Measurements from ENCODE around the gene HS3ST3A1. TPM values are rescaled to one million over a fixed set of nuclear protein-coding genes. Genes with fewer than 3 reads are reported as not detected.

Gene HS3ST3A1
- total and polyA plus RNA-seq, 2 of the 8 experiments (the other 6 are each of a cell fraction or from before 2014, with no cell fraction given), result 5.4 to 5.7 TPM

DNA sequence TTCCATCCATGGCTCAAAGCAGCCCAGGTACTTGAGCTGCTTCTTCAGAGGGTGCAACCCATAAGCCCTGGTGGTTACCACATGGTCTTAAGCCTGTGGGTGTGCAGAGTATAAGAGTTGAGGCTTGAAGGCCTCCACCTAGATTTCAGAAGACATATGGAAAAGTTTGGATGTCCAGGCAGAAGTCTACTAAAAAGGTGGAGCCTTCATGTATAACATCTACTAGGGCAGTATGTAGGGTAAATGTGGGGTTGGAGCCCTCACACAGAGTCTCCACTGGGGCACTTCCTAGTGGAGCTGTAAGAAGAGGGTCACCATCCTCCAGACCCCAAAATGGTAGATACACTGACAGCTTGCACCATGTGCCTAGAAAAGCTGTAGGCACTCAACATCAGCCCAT is 120.9 kb downstream of the HS3ST3A1 start (continued):
- TF ChIP-seq, protein P1, sequence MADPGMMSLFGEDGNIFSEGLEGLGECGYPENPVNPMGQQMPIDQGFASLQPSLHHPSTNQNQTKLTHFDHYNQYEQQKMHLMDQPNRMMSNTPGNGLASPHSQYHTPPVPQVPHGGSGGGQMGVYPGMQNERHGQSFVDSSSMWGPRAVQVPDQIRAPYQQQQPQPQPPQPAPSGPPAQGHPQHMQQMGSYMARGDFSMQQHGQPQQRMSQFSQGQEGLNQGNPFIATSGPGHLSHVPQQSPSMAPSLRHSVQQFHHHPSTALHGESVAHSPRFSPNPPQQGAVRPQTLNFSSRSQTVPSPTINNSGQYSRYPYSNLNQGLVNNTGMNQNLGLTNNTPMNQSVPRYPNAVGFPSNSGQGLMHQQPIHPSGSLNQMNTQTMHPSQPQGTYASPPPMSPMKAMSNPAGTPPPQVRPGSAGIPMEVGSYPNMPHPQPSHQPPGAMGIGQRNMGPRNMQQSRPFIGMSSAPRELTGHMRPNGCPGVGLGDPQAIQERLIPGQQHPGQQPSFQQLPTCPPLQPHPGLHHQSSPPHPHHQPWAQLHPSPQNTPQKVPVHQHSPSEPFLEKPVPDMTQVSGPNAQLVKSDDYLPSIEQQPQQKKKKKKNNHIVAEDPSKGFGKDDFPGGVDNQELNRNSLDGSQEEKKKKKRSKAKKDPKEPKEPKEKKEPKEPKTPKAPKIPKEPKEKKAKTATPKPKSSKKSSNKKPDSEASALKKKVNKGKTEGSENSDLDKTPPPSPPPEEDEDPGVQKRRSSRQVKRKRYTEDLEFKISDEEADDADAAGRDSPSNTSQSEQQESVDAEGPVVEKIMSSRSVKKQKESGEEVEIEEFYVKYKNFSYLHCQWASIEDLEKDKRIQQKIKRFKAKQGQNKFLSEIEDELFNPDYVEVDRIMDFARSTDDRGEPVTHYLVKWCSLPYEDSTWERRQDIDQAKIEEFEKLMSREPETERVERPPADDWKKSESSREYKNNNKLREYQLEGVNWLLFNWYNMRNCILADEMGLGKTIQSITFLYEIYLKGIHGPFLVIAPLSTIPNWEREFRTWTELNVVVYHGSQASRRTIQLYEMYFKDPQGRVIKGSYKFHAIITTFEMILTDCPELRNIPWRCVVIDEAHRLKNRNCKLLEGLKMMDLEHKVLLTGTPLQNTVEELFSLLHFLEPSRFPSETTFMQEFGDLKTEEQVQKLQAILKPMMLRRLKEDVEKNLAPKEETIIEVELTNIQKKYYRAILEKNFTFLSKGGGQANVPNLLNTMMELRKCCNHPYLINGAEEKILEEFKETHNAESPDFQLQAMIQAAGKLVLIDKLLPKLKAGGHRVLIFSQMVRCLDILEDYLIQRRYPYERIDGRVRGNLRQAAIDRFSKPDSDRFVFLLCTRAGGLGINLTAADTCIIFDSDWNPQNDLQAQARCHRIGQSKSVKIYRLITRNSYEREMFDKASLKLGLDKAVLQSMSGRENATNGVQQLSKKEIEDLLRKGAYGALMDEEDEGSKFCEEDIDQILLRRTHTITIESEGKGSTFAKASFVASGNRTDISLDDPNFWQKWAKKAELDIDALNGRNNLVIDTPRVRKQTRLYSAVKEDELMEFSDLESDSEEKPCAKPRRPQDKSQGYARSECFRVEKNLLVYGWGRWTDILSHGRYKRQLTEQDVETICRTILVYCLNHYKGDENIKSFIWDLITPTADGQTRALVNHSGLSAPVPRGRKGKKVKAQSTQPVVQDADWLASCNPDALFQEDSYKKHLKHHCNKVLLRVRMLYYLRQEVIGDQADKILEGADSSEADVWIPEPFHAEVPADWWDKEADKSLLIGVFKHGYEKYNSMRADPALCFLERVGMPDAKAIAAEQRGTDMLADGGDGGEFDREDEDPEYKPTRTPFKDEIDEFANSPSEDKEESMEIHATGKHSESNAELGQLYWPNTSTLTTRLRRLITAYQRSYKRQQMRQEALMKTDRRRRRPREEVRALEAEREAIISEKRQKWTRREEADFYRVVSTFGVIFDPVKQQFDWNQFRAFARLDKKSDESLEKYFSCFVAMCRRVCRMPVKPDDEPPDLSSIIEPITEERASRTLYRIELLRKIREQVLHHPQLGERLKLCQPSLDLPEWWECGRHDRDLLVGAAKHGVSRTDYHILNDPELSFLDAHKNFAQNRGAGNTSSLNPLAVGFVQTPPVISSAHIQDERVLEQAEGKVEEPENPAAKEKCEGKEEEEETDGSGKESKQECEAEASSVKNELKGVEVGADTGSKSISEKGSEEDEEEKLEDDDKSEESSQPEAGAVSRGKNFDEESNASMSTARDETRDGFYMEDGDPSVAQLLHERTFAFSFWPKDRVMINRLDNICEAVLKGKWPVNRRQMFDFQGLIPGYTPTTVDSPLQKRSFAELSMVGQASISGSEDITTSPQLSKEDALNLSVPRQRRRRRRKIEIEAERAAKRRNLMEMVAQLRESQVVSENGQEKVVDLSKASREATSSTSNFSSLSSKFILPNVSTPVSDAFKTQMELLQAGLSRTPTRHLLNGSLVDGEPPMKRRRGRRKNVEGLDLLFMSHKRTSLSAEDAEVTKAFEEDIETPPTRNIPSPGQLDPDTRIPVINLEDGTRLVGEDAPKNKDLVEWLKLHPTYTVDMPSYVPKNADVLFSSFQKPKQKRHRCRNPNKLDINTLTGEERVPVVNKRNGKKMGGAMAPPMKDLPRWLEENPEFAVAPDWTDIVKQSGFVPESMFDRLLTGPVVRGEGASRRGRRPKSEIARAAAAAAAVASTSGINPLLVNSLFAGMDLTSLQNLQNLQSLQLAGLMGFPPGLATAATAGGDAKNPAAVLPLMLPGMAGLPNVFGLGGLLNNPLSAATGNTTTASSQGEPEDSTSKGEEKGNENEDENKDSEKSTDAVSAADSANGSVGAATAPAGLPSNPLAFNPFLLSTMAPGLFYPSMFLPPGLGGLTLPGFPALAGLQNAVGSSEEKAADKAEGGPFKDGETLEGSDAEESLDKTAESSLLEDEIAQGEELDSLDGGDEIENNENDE (IDR thresholded peaks at IDR 0.05; ENCODE audit: insufficient replicate concordance, low read length), result no peak
- TF ChIP-seq TCF12 (IDR thresholded peaks at IDR 0.05; ENCODE audit: low read depth, low read length) (no peak), SRF (IDR thresholded peaks at IDR 0.05; ENCODE audit: low read depth, low read length) (no peak), SP4 (IDR thresholded peaks at IDR 0.05; ENCODE audit: low read length) (no peak), BACH1 (IDR thresholded peaks at IDR 0.05; ENCODE audit: low read length) (no peak), CHD2 (IDR thresholded peaks at IDR 0.05; ENCODE audit: low read length) (no peak), KDM4A (IDR thresholded peaks at IDR 0.05; ENCODE audit: low read depth, low read length, severe bottlenecking) (no peak)
- TF ChIP-seq, protein P2, sequence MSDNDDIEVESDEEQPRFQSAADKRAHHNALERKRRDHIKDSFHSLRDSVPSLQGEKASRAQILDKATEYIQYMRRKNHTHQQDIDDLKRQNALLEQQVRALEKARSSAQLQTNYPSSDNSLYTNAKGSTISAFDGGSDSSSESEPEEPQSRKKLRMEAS (IDR thresholded peaks at IDR 0.05), result no peak
- TF ChIP-seq, protein P3, sequence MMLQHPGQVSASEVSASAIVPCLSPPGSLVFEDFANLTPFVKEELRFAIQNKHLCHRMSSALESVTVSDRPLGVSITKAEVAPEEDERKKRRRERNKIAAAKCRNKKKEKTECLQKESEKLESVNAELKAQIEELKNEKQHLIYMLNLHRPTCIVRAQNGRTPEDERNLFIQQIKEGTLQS (IDR thresholded peaks at IDR 0.05; ENCODE audit: insufficient read depth, low read depth, low read length), result no peak
- TF ChIP-seq, protein P4, sequence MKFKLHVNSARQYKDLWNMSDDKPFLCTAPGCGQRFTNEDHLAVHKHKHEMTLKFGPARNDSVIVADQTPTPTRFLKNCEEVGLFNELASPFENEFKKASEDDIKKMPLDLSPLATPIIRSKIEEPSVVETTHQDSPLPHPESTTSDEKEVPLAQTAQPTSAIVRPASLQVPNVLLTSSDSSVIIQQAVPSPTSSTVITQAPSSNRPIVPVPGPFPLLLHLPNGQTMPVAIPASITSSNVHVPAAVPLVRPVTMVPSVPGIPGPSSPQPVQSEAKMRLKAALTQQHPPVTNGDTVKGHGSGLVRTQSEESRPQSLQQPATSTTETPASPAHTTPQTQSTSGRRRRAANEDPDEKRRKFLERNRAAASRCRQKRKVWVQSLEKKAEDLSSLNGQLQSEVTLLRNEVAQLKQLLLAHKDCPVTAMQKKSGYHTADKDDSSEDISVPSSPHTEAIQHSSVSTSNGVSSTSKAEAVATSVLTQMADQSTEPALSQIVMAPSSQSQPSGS (IDR thresholded peaks at IDR 0.05; ENCODE audit: low read length), result no peak
